ENCODE results near the gene NPAS3. TPM values are rescaled to one million over a fixed set of nuclear protein-coding genes. Genes with fewer than 3 reads are reported as not detected.

Gene NPAS3
- polyA plus RNA-seq, 2 of the 4 experiments (the other 2 are of a cell fraction) = not detected

DNA sequence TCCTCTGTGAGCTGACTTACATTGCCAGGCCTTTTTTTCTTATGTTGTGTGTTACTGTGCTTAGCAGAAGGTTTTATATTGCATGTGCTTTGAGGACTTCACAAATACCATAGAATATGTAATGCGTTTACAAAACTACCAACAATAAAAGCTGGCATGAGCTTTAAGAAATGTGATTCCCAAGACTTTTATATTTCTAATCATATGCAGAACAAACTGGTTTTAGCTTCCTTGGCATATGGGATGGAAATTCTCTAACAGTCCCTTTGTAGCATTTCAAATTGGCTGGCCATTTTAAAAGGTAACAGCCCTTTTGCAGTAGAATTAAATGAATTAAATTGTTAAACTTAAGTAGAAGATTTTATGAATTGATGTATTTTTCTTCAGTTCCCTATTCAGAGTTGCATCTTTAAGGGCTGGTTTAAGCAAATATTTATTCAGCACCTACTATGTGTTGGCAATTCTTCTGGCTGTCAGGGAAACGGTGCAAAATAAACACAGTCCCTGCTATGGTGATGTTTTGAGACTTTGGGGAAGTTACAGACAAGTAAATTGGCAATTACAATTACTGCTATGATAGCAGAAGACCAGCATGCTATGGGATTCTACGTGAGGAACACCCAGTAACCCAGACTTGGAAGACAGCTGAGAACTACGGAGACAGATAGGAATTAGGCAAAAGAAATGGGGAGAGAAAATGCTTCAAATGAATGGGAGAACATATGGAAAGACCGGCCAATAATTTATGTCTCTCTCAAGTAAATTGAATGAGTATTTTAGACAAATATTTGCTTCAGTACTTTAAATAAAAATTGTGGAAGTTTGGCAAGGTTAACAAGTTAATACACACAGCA is 565.8 kb downstream of the NPAS3 start (continued):
- TF ChIP-seq, protein P1, sequence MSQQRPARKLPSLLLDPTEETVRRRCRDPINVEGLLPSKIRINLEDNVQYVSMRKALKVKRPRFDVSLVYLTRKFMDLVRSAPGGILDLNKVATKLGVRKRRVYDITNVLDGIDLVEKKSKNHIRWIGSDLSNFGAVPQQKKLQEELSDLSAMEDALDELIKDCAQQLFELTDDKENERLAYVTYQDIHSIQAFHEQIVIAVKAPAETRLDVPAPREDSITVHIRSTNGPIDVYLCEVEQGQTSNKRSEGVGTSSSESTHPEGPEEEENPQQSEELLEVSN (IDR thresholded peaks at IDR 0.05; ENCODE audit: borderline replicate concordance, low read depth) = no peak
- TF ChIP-seq FOSB (CRISPR knock-in tag; IDR thresholded peaks at IDR 0.05) (no peak), RFX5 (IDR thresholded peaks at IDR 0.05) (no peak), CEBPB (IDR thresholded peaks at IDR 0.05) (no peak), SMC3 (IDR thresholded peaks at IDR 0.05) (no peak), SREBF2 (IDR thresholded peaks at IDR 0.05) (no peak), ZNF302 (CRISPR knock-in tag; IDR thresholded peaks at IDR 0.05) (no peak)
- TF ChIP-seq, protein P2, sequence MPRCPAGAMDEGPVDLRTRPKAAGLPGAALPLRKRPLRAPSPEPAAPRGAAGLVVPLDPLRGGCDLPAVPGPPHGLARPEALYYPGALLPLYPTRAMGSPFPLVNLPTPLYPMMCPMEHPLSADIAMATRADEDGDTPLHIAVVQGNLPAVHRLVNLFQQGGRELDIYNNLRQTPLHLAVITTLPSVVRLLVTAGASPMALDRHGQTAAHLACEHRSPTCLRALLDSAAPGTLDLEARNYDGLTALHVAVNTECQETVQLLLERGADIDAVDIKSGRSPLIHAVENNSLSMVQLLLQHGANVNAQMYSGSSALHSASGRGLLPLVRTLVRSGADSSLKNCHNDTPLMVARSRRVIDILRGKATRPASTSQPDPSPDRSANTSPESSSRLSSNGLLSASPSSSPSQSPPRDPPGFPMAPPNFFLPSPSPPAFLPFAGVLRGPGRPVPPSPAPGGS (IDR thresholded peaks at IDR 0.05) = no peak

DNA sequence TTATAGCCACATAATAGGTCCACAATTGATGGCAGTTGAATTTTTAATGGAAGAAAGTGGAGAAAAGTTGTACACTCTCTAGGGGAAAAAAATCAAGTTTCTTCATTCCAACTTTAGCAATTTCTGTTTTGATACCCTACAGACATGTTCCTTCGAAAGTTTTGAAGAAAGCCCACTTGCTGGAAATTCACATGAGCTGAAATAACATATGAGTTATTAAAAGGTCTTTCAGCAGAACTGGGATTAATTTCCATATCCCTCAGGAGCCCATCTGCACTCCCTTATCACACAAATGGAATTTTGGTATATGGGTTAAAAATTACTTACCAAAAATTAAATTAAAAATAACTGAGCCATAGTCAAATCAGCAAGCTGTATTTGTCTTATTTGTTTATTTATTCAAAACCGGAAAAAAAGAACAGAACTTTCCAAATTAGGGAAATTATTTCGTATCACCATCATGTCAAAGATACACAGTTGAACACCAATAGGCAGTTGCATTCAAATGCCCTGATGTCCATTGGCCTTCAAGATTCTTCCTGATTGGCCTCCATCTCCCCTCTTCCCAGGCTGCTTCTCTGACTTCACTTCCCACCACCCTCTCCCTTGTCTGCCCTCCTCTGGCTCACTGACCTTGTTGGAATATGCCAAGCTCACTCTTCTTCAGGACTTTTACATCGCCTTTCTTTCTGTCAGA is 566.7 kb downstream of the NPAS3 start:
- Histone ChIP-seq H3K27ac (no peak overlapping the region), H3K4me1 (no peaks in the 10 kb centered on the region), H3K9me3 (no peaks in the 10 kb centered on the region), H3K4me3 (no peak overlapping the region), H3K4me2 (no peak overlapping the region)
- WGBS (ENCODE audit: missing lambda C conversion rate) = 9% methylated on average over 4 of the region's 4 CpGs
- ATAC-seq = no peak
- no peak for TF ChIP-seq MAFK (IDR thresholded peaks at IDR 0.05; ENCODE audit: partially characterized antibody)
- no peak for TF ChIP-seq KDM5A (IDR thresholded peaks at IDR 0.05)
- TF ChIP-seq EHMT2 (IDR thresholded peaks at IDR 0.05; ENCODE audit: low read depth) = no peak
- no peak for TF ChIP-seq BHLHE40 (IDR thresholded peaks at IDR 0.05; ENCODE audit: low read depth, low read length)
- TF ChIP-seq, protein P2 (IDR thresholded peaks at IDR 0.05) = no peak
- no peak for TF ChIP-seq USF2 (IDR thresholded peaks at IDR 0.05)
- TF ChIP-seq MYC (IDR thresholded peaks at IDR 0.05; ENCODE audit: borderline replicate concordance, low read length) = no peak
- TF ChIP-seq ZNF302 (CRISPR knock-in tag; IDR thresholded peaks at IDR 0.05) = no peak
- TF ChIP-seq HEYL (CRISPR knock-in tag; IDR thresholded peaks at IDR 0.05) = no peak
- no peak for TF ChIP-seq FOSL2 (IDR thresholded peaks at IDR 0.05)
- no peak for TF ChIP-seq FOSL2 (CRISPR knock-in tag; IDR thresholded peaks at IDR 0.05)
- TF ChIP-seq, protein P3, sequence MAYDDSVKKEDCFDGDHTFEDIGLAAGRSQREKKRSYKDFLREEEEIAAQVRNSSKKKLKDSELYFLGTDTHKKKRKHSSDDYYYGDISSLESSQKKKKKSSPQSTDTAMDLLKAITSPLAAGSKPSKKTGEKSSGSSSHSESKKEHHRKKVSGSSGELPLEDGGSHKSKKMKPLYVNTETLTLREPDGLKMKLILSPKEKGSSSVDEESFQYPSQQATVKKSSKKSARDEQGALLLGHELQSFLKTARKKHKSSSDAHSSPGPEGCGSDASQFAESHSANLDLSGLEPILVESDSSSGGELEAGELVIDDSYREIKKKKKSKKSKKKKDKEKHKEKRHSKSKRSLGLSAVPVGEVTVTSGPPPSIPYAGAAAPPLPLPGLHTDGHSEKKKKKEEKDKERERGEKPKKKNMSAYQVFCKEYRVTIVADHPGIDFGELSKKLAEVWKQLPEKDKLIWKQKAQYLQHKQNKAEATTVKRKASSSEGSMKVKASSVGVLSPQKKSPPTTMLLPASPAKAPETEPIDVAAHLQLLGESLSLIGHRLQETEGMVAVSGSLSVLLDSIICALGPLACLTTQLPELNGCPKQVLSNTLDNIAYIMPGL (CRISPR knock-in tag; IDR thresholded peaks at IDR 0.05; ENCODE audit: borderline replicate concordance) = no peak
- TF ChIP-seq NFE2L2 (conservative IDR thresholded peaks at IDR 0.05; ENCODE audit: low read length) = no peak
- ChIA-PET POLR2A (no interaction called here), CTCF (no interaction called here)
- no peak for FAIRE-seq
- no peak for DNase-seq (ENCODE audit: low read depth in 1 of 2, low spot score in 1 of 2)

Data from A549 (cell line).